Right atrium auricular region (tissue), 2 donors: ENCODE results near the gene UNC93B1. TPM values are rescaled to one million over a fixed set of nuclear protein-coding genes. Genes with fewer than 3 reads are reported as not detected.
"Not testable (repeated sequence)": the region's sequence is repeated elsewhere in the genome, so short reads cannot be mapped to it uniquely, and the experiment has no call there.

ENCODE experiments used
- DNase-seq: peaks from one replicate; pipeline ENCODE4 v3.0.0-alpha.2; 2019; ENCODE audit warnings: low spot score
- H3K27ac ChIP-seq, 2 donors: fragments of 200-600 bp; sonication (generic); 1 replicate in 1 of 2; 2 replicates in 1 of 2; pipeline ENCODE4 v1.5.1; 2016 to 2019
- H3K27me3 ChIP-seq, 2 donors: fragments of 200-600 bp; sonication (generic); one replicate each; pipeline versions ENCODE4 v1.5.1 to v1.6.0; 2017 to 2019
- H3K36me3 ChIP-seq: fragments of 200-600 bp; sonication (generic); one replicate; pipeline ENCODE4 v1.5.1; 2016
- H3K4me1 ChIP-seq, 2 donors: fragments of 200-600 bp; sonication (generic); one replicate each; pipeline versions ENCODE4 v1.5.1 to v1.6.0; 2017 to 2019
- H3K4me3 ChIP-seq, 2 donors: fragments of 200-600 bp; sonication (generic); 1 replicate in 1 of 2; 2 replicates in 1 of 2; pipeline ENCODE4 v1.5.1; 2017 to 2019; ENCODE audit warnings: mild to moderate bottlenecking in 1 of 2, moderate library complexity in 1 of 2
- H3K9me3 ChIP-seq, 2 donors: fragments of 200-600 bp; sonication (generic); one replicate each; pipeline ENCODE4 v1.5.1; 2019
- CTCF ChIP-seq, 2 donors: fragments of 200-600 bp; sonication (generic); IDR thresholded peaks; one replicate each; pipeline ENCODE4 v1.5.1; 2019; ENCODE audit warnings: antibody characterized with exemption in 2 of 2
- total RNA-seq, 2 donors: library from RNA; depleted of rRNA; stranded (reverse); fragments of >200 nt; gene quantifications; one replicate each; pipeline ENCODE4 v1.1.0, GENCODE V29; 2016

UNC93B1 gene
- total RNA-seq, 2 donors from 2014 or later: 9.2 to 19.7 TPM

DNA sequence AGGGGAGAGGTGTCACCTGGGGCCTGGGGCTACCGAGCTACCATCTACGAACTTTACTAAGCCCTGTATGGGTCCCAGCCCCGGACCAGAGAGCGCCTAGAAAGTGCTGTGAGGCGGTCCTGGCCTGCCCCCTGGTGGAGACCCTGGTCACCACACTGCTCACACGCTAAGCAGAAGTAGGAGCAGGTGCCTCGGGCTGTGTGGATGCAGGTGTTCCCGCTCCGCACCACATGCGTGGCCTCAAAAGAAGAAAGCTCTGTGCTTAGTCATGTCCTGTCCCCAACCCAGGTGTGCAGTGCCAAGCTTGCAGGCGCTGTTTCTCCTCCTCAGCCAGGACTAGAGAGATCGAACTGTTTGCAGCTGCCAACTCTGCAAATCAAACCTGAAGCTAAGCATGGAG is 10.1 kb downstream of the UNC93B1 start:
- H3K27ac ChIP-seq, DNase-seq, H3K27me3 ChIP-seq, H3K9me3 ChIP-seq, H3K4me3 ChIP-seq, H3K36me3 ChIP-seq: not testable (repeated sequence)
- H3K4me1 ChIP-seq: peaks cover 0 to 11% of the 10 kb centered on the region in 2 donors
- TF ChIP-seq CTCF (IDR thresholded peaks at IDR 0.05): peak; percentile 16 to 58

- peak overlapping the region; percentile 21 to 44 for H3K4me3 ChIP-seq
- not testable (repeated sequence) for DNase-seq
Measured at GRCh38 chr11:67991347-67992121, 12.4 kb downstream of the UNC93B1 start.

DNA sequence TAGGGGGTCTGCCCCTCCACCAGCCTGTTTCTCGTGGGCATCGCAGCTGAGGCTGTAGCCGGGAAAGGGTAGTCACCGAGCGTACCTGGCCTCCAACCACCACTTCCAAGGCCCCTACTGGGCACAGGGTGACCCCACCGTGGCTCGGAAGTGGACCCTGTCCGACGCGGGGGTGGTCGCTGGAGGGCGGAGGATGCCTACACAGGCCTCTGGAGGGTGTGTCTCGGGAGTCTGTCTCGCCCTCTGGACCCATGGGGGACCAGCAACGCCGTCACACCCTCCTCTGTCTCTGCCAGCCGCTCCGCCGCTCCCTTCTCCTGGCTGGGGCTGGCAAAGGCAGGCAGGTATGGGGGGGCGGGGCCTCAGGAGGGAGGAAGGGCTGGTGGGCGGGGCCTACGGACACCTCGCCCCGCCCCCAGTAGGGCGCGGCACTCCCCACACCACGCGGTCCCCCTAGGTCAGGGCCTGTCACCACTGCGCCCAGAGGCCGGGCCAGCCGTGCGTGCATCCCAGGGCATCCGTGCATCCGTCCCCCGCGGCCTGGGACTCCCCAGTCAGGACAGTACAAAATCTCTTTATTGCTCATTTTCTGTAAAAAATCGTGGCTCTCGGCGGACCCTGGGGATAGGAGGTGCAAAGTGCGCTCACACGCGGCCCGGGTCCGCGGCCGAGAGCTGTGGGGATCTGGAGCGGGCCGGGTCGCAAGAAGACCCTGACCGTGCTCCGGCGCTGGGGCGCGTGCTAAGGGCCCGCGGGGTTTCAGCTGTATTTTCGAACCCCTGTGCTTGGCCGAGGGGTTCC is 13.2 kb downstream of the UNC93B1 start:
- H3K27me3 ChIP-seq, DNase-seq, H3K36me3 ChIP-seq, H3K9me3 ChIP-seq, H3K27ac ChIP-seq: not testable (repeated sequence)
- peaks cover 0 to 11% of the 10 kb centered on the region in 2 donors for H3K4me1 ChIP-seq
- peak overlapping the region; percentile 21 to 44 for H3K4me3 ChIP-seq

More at GRCh38 chr11:67991347-67992121, 12.4 kb downstream of the UNC93B1 start:
- peaks cover 0 to 11% of the 10 kb centered on the region in 2 donors for H3K4me1 ChIP-seq
- not testable (repeated sequence) for H3K9me3 ChIP-seq, H3K27me3 ChIP-seq, H3K27ac ChIP-seq, H3K36me3 ChIP-seq

GRCh38 chr11:67985302-67985701 is 18.6 kb downstream of the UNC93B1 start:
- H3K4me1 ChIP-seq, DNase-seq, H3K27me3 ChIP-seq, H3K4me3 ChIP-seq, H3K9me3 ChIP-seq, H3K27ac ChIP-seq, H3K36me3 ChIP-seq: not testable (repeated sequence)

DNA sequence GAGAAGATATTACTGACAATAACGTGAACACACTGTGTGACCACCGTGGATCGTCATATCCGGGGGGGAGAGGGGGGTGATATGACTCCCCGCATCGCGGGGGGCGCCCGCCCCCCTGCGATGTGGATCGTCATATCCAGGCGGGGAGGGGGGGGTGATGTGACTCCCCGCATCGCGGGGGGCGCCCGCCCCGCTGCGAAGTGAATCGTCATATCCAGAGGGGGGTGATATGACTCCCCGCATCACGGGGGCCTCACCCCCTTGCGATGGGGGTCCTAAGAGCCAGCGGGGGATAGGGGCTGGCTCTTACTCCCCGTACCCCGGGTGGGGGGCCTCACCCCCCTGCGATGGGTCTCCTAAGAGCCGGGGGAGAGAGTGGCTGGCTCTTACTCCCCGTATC is 19.9 kb downstream of the UNC93B1 start:
- no peak for TF ChIP-seq CTCF (IDR thresholded peaks at IDR 0.05)
- no peak overlapping the region for H3K4me3 ChIP-seq
- no peak for DNase-seq
- H3K27ac ChIP-seq: no peak overlapping the region
- H3K36me3 ChIP-seq: no peaks in the 10 kb centered on the region
- no peaks in the 10 kb centered on the region for H3K9me3 ChIP-seq
- H3K27me3 ChIP-seq: no peaks in the 10 kb centered on the region
- H3K4me1 ChIP-seq: no peaks in the 10 kb centered on the region

- H3K36me3 ChIP-seq, H3K27ac ChIP-seq, H3K27me3 ChIP-seq: not testable (repeated sequence)
Measured at GRCh38 chr11:67982255-67982857, 21.5 kb downstream of the UNC93B1 start.

DNA sequence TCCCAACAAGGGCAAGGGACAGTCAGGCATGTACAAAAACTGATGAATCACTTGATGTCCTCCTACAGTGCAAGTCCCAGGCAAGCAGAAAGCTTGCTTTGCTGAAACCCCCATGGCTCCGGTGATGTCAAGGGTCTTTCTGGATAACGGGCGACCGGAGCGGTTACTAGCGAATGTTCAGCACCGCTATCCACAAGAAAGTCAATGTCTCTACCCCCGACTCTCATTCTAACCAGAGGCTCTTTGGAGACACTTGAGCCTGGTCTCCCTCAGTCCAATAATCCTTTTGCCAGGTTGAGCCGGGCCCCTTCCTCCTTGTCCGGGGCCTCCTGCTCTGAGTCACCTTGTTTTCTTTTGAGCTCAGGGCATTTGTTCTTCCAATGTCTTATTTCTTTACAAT is 22.7 kb downstream of the UNC93B1 start:
- not testable (repeated sequence) for H3K4me3 ChIP-seq, H3K9me3 ChIP-seq, H3K27ac ChIP-seq, H3K36me3 ChIP-seq, DNase-seq, H3K4me1 ChIP-seq, H3K27me3 ChIP-seq

More at GRCh38 chr11:67982255-67982857, 21.5 kb downstream of the UNC93B1 start:
- not testable (repeated sequence) for H3K4me1 ChIP-seq, H3K9me3 ChIP-seq, DNase-seq, H3K4me3 ChIP-seq

DNA sequence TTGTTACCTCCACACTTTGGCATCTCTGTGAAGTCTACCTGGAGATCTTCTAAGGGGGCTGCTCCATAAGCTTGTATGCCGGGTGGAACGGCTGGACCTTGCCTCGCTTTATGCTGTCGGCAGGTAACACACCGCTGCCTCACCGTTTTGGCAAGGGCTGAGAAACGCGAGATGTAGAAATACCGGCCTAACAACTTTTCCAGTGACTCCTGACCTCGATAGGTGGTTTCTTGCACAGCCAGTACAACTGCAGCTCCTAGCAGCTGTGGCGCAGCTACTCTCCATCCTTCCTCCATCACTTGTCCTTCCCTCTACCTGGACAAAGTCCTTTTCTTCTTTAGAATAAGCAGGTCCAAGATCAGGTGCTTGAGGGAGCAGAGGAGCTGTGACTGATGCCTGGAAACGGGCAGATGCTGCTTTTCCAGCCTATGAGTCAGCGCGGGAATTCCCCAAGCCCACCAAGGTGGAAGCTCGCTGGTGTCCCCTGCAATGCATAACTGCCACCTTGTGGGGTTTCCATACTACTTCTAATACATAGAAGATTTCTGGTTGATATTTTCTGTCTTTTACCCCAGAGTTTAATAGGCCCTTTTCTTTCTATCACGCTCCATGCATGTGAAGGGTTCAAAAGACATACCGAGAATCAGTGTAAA is 25.0 kb downstream of the UNC93B1 start:
- H3K36me3 ChIP-seq, DNase-seq, H3K27me3 ChIP-seq, H3K4me1 ChIP-seq, H3K4me3 ChIP-seq, H3K27ac ChIP-seq, H3K9me3 ChIP-seq: not testable (repeated sequence)

GRCh38 chr11:67974746-67975145 is 29.2 kb downstream of the UNC93B1 start:
- H3K4me3 ChIP-seq, H3K9me3 ChIP-seq: not testable (repeated sequence)

DNA sequence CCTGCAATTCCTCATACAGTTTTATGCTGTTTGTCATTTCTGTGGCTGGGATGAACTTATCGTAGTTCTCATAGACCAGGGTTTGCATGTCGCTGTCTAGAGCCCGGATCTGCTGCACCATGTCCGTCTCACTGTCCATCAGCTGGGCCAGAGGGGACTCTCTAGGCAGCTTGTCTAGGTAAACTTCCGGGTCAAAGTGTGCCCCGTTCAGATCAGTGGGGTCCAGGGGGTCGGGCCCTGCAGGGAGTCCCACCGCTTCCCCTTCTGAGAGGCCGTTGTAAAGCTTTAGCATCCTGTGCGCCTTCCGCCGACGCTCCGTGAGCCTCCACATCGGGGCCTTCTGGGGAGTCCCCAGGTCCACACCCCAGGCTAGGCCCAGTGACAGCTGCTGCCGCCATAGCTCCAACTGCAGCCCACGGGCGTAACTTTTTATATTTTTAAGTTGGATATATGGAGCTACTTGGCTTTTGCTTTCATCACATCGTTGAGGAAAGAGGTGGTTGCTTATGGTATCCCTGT is 38.0 kb downstream of the UNC93B1 start:
- not testable (repeated sequence) for H3K27me3 ChIP-seq, H3K27ac ChIP-seq

More at GRCh38 chr11:67974746-67975145, 29.2 kb downstream of the UNC93B1 start:
- not testable (repeated sequence) for H3K36me3 ChIP-seq, H3K4me1 ChIP-seq, H3K27ac ChIP-seq, DNase-seq, H3K27me3 ChIP-seq

GRCh38 chr11:67964746-67965145 is 39.2 kb downstream of the UNC93B1 start:
- H3K9me3 ChIP-seq, H3K4me1 ChIP-seq, H3K36me3 ChIP-seq, H3K27ac ChIP-seq, DNase-seq, H3K4me3 ChIP-seq, H3K27me3 ChIP-seq: not testable (repeated sequence)

More for the DNA sequence above, 38.0 kb downstream of the UNC93B1 start:
- H3K36me3 ChIP-seq, H3K4me3 ChIP-seq, H3K9me3 ChIP-seq, DNase-seq, H3K4me1 ChIP-seq: not testable (repeated sequence)

DNA sequence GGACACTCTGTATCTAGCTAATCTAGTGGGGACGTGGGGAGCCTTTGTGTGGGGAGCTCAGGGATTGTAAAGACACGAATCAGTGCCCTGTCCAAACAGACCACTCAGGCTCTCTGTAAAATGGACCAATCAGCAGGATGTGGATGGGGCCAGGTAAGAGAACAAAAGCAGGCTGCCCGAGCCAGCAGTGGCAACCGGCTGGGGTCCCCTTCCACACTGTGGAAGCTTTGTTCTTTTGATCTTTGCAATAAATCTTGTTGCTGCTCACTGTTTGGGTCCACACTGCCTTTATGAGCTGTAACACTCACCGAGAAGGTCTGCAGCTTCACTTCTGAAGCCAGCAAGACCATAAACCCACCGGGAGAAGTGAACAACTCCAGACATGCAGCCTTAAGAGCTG is 40.0 kb downstream of the UNC93B1 start:
- not testable (repeated sequence) for H3K4me1 ChIP-seq, H3K4me3 ChIP-seq, H3K9me3 ChIP-seq, H3K27ac ChIP-seq, H3K36me3 ChIP-seq, DNase-seq, H3K27me3 ChIP-seq
